HEK293T (cell line): Measurements from ENCODE around the gene DCAF17.

Experiments
- CTCF ChIA-PET: fragments of 350-600 bp; formaldehyde crosslinking; extraction: SDS; loops from one replicate; lab custom pipeline; 2021; ENCODE audit warnings: antibody characterized with exemption, inconsistent platforms; lab: Yijun Ruan, JAX
- POLR2A ChIA-PET: fragments of 350-600 bp; formaldehyde crosslinking; extraction: SDS; loops from one replicate; lab custom pipeline; 2020; ENCODE audit warnings: antibody characterized with exemption, inconsistent platforms; lab: Yijun Ruan, JAX
- DNase-seq: peaks from one replicate; pipeline ENCODE4 v3.0.0; 2012; ENCODE audit warnings: mixed read lengths; ENCODE audit errors: extremely low spot score
- ARNT ChIP-seq: fragments of 450-650 bp; IDR thresholded peaks from 2 replicates; pipeline ENCODE4 v1.6.1; 2017; ENCODE audit warnings: mild to moderate bottlenecking
- BHLHE40 ChIP-seq: fragments of 450-650 bp; IDR thresholded peaks from 2 replicates; pipeline ENCODE4 v1.6.1; 2016; ENCODE audit warnings: mild to moderate bottlenecking, moderate library complexity, borderline replicate concordance
- CTBP1 ChIP-seq: fragments of 450-650 bp; IDR thresholded peaks from 2 replicates; pipeline ENCODE4 v1.6.1; 2016; ENCODE audit warnings: borderline replicate concordance
- ELF4 ChIP-seq: fragments of 450-650 bp; IDR thresholded peaks from 2 replicates; pipeline ENCODE4 v1.6.1; 2017; ENCODE audit warnings: antibody characterized with exemption
- FOXA1 ChIP-seq: fragments of 450-650 bp; IDR thresholded peaks from 2 replicates; pipeline ENCODE4 v1.6.1; 2016; ENCODE audit warnings: mild to moderate bottlenecking
- FOXK2 ChIP-seq: fragments of 450-650 bp; IDR thresholded peaks from 2 replicates; pipeline ENCODE4 v1.6.1; 2016; ENCODE audit warnings: mild to moderate bottlenecking
- FOXM1 ChIP-seq: fragments of 450-650 bp; IDR thresholded peaks from 2 replicates; pipeline ENCODE4 v1.6.1; 2017; ENCODE audit warnings: mild to moderate bottlenecking, borderline replicate concordance
- HDGF ChIP-seq: fragments of 450-650 bp; IDR thresholded peaks from 2 replicates; pipeline ENCODE4 v1.6.1; 2017; ENCODE audit warnings: antibody characterized with exemption, borderline replicate concordance
- L3MBTL2 ChIP-seq: fragments of 450-650 bp; conservative IDR thresholded peaks from 2 replicates; pipeline ENCODE4 v1.6.1; 2016; ENCODE audit warnings: mild to moderate bottlenecking
- LEF1 ChIP-seq: fragments of 450-650 bp; IDR thresholded peaks from 2 replicates; pipeline ENCODE4 v1.6.1; 2017; ENCODE audit warnings: mild to moderate bottlenecking, borderline replicate concordance
- NFRKB ChIP-seq: fragments of 450-650 bp; IDR thresholded peaks from 2 replicates; pipeline ENCODE4 v1.6.1; 2016; ENCODE audit warnings: mild to moderate bottlenecking, moderate library complexity
- SP1 ChIP-seq: fragments of 450-650 bp; IDR thresholded peaks from 2 replicates; pipeline ENCODE4 v1.6.1; 2017
- SUZ12 ChIP-seq: fragments of 450-650 bp; IDR thresholded peaks from 2 replicates; pipeline ENCODE4 v1.6.1; 2016; ENCODE audit warnings: mild to moderate bottlenecking
- TARDBP ChIP-seq: fragments of 450-650 bp; IDR thresholded peaks from 2 replicates; pipeline ENCODE4 v1.6.1; 2016
- ZNF384 ChIP-seq: fragments of 450-650 bp; IDR thresholded peaks from 2 replicates; pipeline ENCODE4 v1.6.1; 2016
- TF ChIP-seq, protein P1 (sequence below): fragments of 450-650 bp; IDR thresholded peaks from 2 replicates; pipeline ENCODE4 v1.6.1; 2016

Gene DCAF17

DNA sequence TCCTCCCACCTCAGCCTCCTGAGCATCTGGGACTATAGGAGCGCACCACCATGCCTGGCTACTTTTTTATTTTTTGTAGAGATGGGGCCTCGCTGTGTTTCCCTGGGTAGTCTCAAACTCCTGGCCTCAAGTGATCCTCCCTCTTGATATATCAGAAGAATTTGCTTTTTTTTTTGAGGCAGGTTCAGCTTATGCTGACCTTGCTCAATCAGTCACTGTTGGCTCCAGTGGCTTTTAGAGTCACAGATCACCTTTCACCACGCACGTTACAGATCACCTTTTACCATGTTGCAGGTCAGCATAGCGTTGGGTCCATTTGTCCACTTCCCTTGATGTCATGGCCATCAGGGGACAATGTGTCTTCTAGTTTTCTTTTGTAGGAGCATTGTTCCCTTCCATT, 36.1 kb downstream of the DCAF17 start:
- ChIA-PET CTCF (no interaction called here), POLR2A (no interaction called here)
- TF ChIP-seq, protein P1, sequence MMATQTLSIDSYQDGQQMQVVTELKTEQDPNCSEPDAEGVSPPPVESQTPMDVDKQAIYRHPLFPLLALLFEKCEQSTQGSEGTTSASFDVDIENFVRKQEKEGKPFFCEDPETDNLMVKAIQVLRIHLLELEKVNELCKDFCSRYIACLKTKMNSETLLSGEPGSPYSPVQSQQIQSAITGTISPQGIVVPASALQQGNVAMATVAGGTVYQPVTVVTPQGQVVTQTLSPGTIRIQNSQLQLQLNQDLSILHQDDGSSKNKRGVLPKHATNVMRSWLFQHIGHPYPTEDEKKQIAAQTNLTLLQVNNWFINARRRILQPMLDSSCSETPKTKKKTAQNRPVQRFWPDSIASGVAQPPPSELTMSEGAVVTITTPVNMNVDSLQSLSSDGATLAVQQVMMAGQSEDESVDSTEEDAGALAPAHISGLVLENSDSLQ: no peak
- TF ChIP-seq CTBP1 (no peak), L3MBTL2 (no peak), LEF1 (no peak), FOXM1 (no peak), BHLHE40 (no peak), TARDBP (no peak), ARNT (no peak), ELF4 (no peak), NFRKB (no peak), FOXA1 (no peak), SUZ12 (no peak), HDGF (no peak), SP1 (no peak), ZNF384 (no peak), FOXK2 (no peak)
- DNase-seq: no peak

DNA sequence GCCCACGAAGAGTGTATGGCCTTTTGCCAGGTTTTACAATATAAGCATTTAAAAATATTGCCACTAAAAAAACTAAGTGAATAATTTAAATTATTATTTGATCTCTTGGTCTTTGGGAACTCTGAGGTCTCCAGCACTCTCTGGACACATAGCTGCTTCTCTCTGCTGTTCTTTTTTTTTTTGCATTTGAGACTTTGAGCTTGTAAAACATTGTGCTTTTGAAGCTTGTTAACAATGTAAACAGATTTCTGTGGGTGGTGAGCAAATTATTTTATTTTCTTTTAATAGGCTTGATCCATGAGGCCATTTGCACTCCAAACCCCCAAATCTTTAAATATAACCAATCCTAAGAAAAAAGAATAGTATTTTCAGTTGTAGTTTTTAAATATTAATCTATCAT, 42.0 kb downstream of the DCAF17 start:
- DNase-seq: no peak
- CTCF ChIA-PET: interaction anchor here (0.7 kb wide), 1 partner anchor 80 kb away, joined by 4 read pairs; no protein-coding TSS in a partner anchor
- POLR2A ChIA-PET: no interaction called here
- TF ChIP-seq, protein P1: no peak
- TF ChIP-seq ELF4 (no peak), TARDBP (no peak), FOXA1 (no peak), BHLHE40 (no peak), SP1 (no peak), ARNT (no peak), LEF1 (no peak), SUZ12 (no peak), ZNF384 (no peak), HDGF (no peak), FOXM1 (no peak)

DNA sequence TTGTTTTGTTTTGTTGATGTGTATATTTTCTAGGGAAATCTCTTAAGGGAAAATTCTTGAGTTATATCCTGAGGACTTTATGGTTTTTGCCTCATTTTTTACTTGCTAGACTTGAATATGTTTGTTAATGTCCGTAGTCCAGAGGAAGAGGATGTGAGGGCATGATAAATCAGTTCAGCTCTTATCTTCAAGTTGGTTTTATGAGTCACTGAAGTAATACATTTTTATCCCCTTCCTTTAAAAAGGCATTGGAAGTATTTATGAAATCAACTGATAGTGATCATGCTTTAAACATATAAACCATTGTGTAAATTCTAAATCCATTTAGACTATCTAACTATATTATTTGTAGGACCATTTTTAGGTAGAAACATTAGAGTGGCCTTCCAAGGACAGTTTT, 44.3 kb downstream of the DCAF17 start:
- no peak for TF ChIP-seq SUZ12
- TF ChIP-seq FOXK2: no peak
- TF ChIP-seq CTBP1: no peak
- TF ChIP-seq BHLHE40: no peak
- TF ChIP-seq TARDBP: no peak
- no peak for TF ChIP-seq L3MBTL2
- TF ChIP-seq ELF4: no peak
- TF ChIP-seq FOXA1: no peak
- no peak for TF ChIP-seq NFRKB
- ChIA-PET CTCF (no interaction called here), POLR2A (no interaction called here)
- no peak for DNase-seq

DNA sequence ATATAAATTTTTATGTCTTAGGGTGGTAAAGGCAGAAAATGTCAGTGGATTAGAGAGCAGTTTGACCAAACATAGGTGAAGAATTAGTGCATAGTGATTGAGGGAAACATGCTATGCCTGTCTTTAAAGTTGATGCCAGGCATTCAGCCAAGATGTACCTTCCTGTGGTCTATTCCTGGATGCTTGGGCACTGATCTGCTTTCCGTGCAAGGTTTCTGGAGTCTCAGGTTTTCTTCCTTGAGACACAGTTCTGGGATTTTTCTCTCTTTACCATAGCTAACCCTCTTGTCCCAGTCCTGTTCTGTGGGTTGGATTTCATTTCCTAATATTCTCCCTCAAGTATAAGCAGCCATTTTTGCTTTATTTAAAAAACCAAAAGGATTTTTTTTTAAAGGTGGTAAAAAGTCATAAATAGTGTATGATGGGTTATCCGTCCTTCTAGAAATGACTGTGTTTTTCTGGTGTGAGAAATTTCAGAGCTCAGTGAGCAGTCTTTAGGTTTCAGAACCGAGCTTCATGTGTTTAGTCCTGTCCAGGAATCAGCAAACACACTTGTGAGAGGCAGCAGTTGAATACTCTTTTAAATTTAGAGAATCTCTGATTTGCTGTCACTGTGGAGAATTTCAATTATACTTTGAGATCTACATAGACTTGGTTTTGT, 45.3 kb downstream of the DCAF17 start:
- CTCF ChIA-PET: no interaction called here
- POLR2A ChIA-PET: no interaction called here
- TF ChIP-seq SP1: no peak
- TF ChIP-seq, protein P1: no peak
- no peak for TF ChIP-seq HDGF
- no peak for TF ChIP-seq TARDBP
- no peak for TF ChIP-seq CTBP1
- no peak for TF ChIP-seq ARNT
- TF ChIP-seq ZNF384: no peak
- no peak for TF ChIP-seq BHLHE40
- no peak for TF ChIP-seq NFRKB
- TF ChIP-seq FOXK2: no peak
- no peak for DNase-seq

DNA sequence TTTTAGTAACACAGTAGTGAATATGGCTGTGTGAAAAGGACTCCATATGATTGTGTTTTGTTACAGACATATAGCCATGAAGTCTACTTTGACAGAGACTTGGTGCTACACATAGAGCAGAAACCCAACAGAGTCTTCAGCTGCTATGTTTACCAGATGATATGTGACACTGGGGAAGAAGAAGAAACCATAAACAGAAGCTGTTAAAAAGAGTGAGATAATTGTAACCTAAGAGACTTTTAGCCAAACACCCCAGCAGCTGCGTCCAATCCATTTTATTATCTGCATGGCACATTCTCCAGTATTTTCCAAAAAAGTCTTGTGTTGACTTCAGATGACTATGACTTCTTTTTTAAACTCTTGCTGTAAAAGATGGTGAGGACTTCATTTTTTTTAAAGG, 46.9 kb downstream of the DCAF17 start:
- no peak for TF ChIP-seq SP1
- TF ChIP-seq L3MBTL2: no peak
- no peak for TF ChIP-seq HDGF
- TF ChIP-seq SUZ12: no peak
- no peak for TF ChIP-seq FOXA1
- no peak for TF ChIP-seq ARNT
- TF ChIP-seq TARDBP: no peak
- no peak for TF ChIP-seq ZNF384
- TF ChIP-seq LEF1: no peak
- TF ChIP-seq CTBP1: no peak
- TF ChIP-seq FOXM1: no peak
- no peak for TF ChIP-seq ELF4
- TF ChIP-seq, protein P1: no peak
- no peak for TF ChIP-seq FOXK2
- ChIA-PET POLR2A (no interaction called here), CTCF (interaction anchor here (0.6 kb wide), 1 partner anchor 344 kb away, joined by 3 read pairs; no protein-coding TSS in a partner anchor)
- DNase-seq: no peak

DNA sequence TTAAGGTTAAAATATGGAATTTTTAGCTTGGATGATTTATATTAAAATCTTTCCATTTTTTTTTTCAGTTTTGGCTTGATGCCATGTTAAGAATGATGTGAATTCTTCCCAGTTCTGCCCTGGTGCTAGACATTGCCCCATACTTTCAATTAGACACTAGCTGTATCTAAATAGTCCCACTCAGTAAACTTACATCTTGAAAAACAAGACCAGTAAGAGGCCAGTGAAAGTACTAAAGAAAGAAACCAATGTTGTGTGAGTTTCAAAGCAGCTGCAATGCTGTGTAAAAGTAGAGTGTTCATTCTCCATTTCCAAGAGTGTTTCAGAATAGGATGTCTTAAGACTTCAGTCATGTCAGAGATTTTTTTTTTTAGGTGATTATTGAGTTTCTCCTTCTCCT, 48.3 kb downstream of the DCAF17 start:
- ChIA-PET CTCF (no interaction called here), POLR2A (no interaction called here)
- DNase-seq: no peak
- no peak for TF ChIP-seq HDGF
